Fibroblast of upper back skin (primary cell): ENCODE measurements around the gene HADHB.
"Not testable (repeated sequence)": the region's sequence is repeated elsewhere in the genome, so short reads cannot be mapped to it uniquely, and the experiment has no call there.

Source experiments
- DNase-seq: peaks from one replicate; pipeline ENCODE4 v3.0.0-alpha.2; 2013

Gene HADHB

GRCh38 chr2:26298638-26299393, 54.1 kb downstream of the HADHB start:
- DNase-seq, result peak; percentile 39

GRCh38 chr2:26299471-26300101, 54.8 kb downstream of the HADHB start:
- peak; percentile 68 for DNase-seq

- DNase-seq, result peak; percentile 19
These were observed 55.6 kb downstream of the HADHB start for GRCh38 chr2:26300234-26300925.

GRCh38 chr2:26302846-26303245, 58.1 kb downstream of the HADHB start:
- DNase-seq, result no peak

GRCh38 chr2:26305094-26305493, 60.4 kb downstream of the HADHB start:
- not testable (repeated sequence) for DNase-seq

GRCh38 chr2:26305540-26305939, 60.8 kb downstream of the HADHB start:
- no peak for DNase-seq

- DNase-seq, result no peak
These were observed 65.2 kb downstream of the HADHB start for GRCh38 chr2:26309921-26310320.

GRCh38 chr2:26312471-26312870, 67.7 kb downstream of the HADHB start:
- no peak for DNase-seq

- DNase-seq, result no peak
These were observed 68.7 kb downstream of the HADHB start for GRCh38 chr2:26313446-26313845.

GRCh38 chr2:26314243-26314642, 69.5 kb downstream of the HADHB start:
- DNase-seq, result no peak

GRCh38 chr2:26316041-26316440, 71.3 kb downstream of the HADHB start:
- no peak for DNase-seq

- no peak for DNase-seq
These were observed 72.1 kb downstream of the HADHB start for GRCh38 chr2:26316845-26317244.

GRCh38 chr2:26317377-26318105, 72.8 kb downstream of the HADHB start:
- DNase-seq, result no peak

GRCh38 chr2:26318950-26319349, 74.2 kb downstream of the HADHB start:
- DNase-seq, result no peak

- not testable (repeated sequence) for DNase-seq
These were observed 79.7 kb downstream of the HADHB start for GRCh38 chr2:26324479-26324878.

- no peak for DNase-seq
These were observed 80.2 kb downstream of the HADHB start for GRCh38 chr2:26324903-26325302.

- peak; percentile 25 for DNase-seq
These were observed 81.1 kb downstream of the HADHB start for GRCh38 chr2:26325851-26326250.

GRCh38 chr2:26326514-26326913, 81.8 kb downstream of the HADHB start:
- no peak for DNase-seq

- DNase-seq, result peak; percentile 30
These were observed 82.8 kb downstream of the HADHB start for GRCh38 chr2:26327291-26328272.

- not testable (repeated sequence) for DNase-seq
These were observed 84.3 kb downstream of the HADHB start for GRCh38 chr2:26329083-26329482.

- peak; percentile 81 for DNase-seq
These were observed 85.4 kb downstream of the HADHB start for GRCh38 chr2:26330114-26330549.

GRCh38 chr2:26330604-26331003, 85.9 kb downstream of the HADHB start:
- DNase-seq, result peak; percentile 67
